Type B pancreatic cell (in vitro differentiated cells): ENCODE measurements around the gene ZNF70. TPM values are rescaled to one million over a fixed set of nuclear protein-coding genes. Genes with fewer than 3 reads are reported as not detected.

Source experiments
- DNase-seq: peaks from one replicate; pipeline ENCODE4 v3.0.0; 2021; ENCODE audit warnings: mixed read lengths; ENCODE audit not compliant: unreplicated experiment; ENCODE audit errors: extremely low spot score
- H3K27ac Mint-ChIP-seq: 2 replicates; pipeline ENCODE4 v1.8.0; 2021; ENCODE audit warnings: mild to moderate bottlenecking, mixed read lengths
- H3K27me3 Mint-ChIP-seq: 2 replicates; pipeline ENCODE4 v1.8.0; 2021; ENCODE audit warnings: mixed read lengths
- H3K36me3 Mint-ChIP-seq: 2 replicates; pipeline ENCODE4 v1.8.0; 2021; ENCODE audit warnings: mixed read lengths
- H3K4me1 Mint-ChIP-seq: one replicate; pipeline ENCODE4 v1.8.0; 2021; ENCODE audit warnings: mixed read lengths; ENCODE audit not compliant: unreplicated experiment
- H3K4me3 Mint-ChIP-seq: 2 replicates; pipeline ENCODE4 v1.8.0; 2021; ENCODE audit warnings: mild to moderate bottlenecking, mixed read lengths
- H3K9me3 Mint-ChIP-seq: 2 replicates; pipeline ENCODE4 v1.8.0; 2021; ENCODE audit warnings: mixed read lengths
- total RNA-seq: library from RNA; stranded (reverse); gene quantifications from 2 replicates; pipeline ENCODE4 v1.2.1, GENCODE V29; 2021; ENCODE audit warnings: low replicate concordance
- TF ChIP-seq, protein P1 (sequence below): fragments of 200-600 bp; sonication (generic); conservative IDR thresholded peaks from 2 replicates; pipeline ENCODE4 v1.5.0; 2021; ENCODE audit warnings: antibody characterized with exemption, mild to moderate bottlenecking

Gene ZNF70
- total RNA-seq, 1 donor from 2014 or later: 12.3 TPM

DNA sequence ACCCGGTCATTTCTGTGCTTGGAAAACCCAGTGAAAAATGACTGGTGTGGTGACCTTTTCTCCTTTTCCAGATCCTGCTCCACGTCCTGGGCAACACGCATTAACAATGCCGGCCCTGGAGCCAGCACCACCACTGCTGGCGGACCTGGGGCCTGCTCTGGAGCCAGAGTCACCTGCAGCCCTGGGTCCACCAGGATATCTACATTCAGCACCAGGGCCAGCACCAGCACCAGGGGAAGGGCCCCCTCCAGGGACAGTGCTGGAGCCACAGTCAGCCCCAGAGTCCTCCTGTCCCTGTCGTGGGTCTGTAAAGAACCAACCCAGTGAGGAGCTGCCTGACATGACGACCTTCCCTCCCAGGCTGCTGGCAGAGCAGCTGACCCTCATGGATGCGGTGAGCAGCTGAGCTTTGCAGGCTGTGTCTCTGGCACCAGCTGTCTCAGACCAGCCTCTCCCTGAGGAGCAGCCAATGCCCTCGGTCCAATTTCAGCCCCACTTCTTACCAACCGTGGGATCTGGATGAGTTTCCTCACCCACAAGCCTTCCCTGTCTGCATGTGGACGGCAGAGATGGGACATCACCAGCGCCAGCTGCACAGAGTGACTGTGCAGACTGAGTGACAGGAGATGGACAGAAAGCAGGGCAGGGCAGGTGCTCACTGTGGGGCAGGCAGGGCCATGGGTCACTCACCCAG, 58.2 kb downstream of the ZNF70 start:
- Mint-ChIP-seq H3K4me3 (no peak overlapping the region), H3K4me1 (no peaks in the 10 kb centered on the region), H3K9me3 (no peaks in the 10 kb centered on the region), H3K27me3 (no peaks in the 10 kb centered on the region), H3K27ac (no peak overlapping the region), H3K36me3 (peaks cover 22% of the 10 kb centered on the region)
- TF ChIP-seq, protein P1, sequence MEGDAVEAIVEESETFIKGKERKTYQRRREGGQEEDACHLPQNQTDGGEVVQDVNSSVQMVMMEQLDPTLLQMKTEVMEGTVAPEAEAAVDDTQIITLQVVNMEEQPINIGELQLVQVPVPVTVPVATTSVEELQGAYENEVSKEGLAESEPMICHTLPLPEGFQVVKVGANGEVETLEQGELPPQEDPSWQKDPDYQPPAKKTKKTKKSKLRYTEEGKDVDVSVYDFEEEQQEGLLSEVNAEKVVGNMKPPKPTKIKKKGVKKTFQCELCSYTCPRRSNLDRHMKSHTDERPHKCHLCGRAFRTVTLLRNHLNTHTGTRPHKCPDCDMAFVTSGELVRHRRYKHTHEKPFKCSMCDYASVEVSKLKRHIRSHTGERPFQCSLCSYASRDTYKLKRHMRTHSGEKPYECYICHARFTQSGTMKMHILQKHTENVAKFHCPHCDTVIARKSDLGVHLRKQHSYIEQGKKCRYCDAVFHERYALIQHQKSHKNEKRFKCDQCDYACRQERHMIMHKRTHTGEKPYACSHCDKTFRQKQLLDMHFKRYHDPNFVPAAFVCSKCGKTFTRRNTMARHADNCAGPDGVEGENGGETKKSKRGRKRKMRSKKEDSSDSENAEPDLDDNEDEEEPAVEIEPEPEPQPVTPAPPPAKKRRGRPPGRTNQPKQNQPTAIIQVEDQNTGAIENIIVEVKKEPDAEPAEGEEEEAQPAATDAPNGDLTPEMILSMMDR: no peak
- no peak for DNase-seq

DNA sequence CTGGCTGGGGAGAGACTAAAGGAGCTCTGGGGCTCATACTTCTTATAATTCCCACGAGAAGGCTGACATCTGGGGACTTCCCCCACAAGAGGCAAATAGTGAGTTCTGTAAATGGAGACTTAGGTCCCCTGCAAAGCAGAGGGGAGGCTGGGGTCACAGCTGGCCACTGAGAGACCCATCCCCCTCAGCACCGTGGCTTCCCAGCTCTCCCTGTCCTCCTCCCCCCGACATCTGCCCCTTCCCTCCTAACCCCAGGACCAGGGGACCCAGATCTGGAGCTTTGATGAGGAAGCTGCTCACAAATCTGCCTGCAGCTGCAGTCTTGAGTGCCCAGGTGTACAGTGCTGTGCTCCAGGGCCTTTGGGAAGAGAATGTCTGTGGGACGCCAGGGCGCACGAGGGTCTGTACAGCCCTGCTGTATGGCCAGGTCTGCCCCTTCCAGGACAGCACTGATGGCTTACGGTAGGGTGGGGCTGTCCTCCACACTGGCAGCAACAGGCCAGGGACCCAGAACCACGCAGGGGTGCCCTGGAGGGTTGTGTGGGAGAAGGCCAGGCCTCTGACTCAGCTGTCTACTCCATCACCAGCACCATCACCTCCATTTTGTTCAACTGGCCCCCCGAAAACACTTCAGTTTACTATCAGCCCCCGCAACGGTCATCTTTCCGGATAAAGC, 59.0 kb downstream of the ZNF70 start:
- no peaks in the 10 kb centered on the region for H3K9me3 Mint-ChIP-seq
- TF ChIP-seq, protein P1: no peak
- H3K4me3 Mint-ChIP-seq: no peak overlapping the region
- H3K27ac Mint-ChIP-seq: no peak overlapping the region
- DNase-seq: peak; percentile 64
- no peaks in the 10 kb centered on the region for H3K4me1 Mint-ChIP-seq
- peaks cover 22% of the 10 kb centered on the region for H3K36me3 Mint-ChIP-seq
- no peaks in the 10 kb centered on the region for H3K27me3 Mint-ChIP-seq

DNA sequence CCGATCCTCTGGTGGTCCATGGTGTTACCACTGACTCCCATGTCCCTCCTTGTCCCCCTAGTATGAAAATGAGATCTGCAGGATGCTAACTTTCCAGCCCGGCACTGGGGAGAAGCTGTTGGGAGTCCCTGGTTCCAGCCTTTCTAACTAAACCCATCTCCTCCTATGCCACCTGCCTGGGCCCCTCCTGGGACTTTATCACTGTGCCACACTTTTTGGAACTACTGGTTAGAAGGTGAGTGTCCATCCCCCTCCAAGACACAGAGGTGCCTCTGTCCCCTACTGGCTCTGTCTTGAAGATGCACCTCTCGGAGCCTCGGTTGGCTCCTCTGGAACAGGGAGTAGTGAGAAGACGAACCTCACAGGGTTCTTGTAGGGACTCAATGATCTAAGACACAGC, 60.2 kb downstream of the ZNF70 start, which contains the start of gene RGL4:
Gene RGL4 (plus strand): TSS at position 301 of the 400 bp plus-strand sequence. CDS start 1,018 bp downstream, outside the sequence.
- Mint-ChIP-seq H3K4me1 (no peaks in the 10 kb centered on the region), H3K4me3 (no peak within 1 kb of the TSS), H3K27me3 (no peaks in the 10 kb centered on the region), H3K36me3 (peaks cover 22% of the 10 kb centered on the region), H3K27ac (no peak within 1 kb of the TSS), H3K9me3 (no peaks in the 10 kb centered on the region)
- TF ChIP-seq, protein P1: no peak
- DNase-seq: no peak

DNA sequence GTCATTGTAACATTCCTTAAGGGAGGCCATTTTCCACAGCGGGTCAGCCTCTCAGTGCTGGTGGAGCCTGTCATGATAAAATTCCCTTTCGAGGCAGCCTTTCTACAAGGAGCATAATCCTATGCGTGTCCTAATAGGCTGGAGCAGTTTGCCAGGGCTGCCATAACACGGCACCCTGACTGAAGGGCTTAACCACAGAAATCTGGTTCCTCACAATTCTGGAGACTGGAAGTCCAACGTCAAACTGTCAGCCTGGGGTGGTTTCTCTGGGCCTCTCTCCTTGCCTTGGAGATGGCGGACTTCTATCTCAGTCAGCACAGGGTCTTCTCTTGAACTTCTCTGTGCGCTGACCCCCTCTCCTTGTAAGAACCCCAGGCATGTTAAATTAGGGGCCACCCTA, 61.5 kb downstream of the ZNF70 start:
- Mint-ChIP-seq H3K36me3 (peaks cover 17% of the 10 kb centered on the region), H3K27ac (no peak overlapping the region), H3K27me3 (no peaks in the 10 kb centered on the region), H3K9me3 (no peaks in the 10 kb centered on the region), H3K4me1 (no peaks in the 10 kb centered on the region), H3K4me3 (no peak overlapping the region)
- TF ChIP-seq, protein P1: no peak
- no peak for DNase-seq

Other genes starting within 250 kb of the ZNF70 start
- not detected in 2 replicates for gene IGLL1, start 170.8 kb downstream of the ZNF70 start, total RNA-seq
- gene DRICH1, start 118.8 kb downstream of the ZNF70 start, total RNA-seq: 0.43 and 1.00 TPM in 2 replicates
- not detected in 2 replicates for gene RGL4, start 60.1 kb downstream of the ZNF70 start, total RNA-seq
- gene VPREB3, start 3.3 kb upstream of the ZNF70 start, total RNA-seq: 0.92 TPM in 1 of 2 replicates, not detected in the other
- gene C22orf15, start 11.9 kb upstream of the ZNF70 start, total RNA-seq: 1.7 TPM in 1 of 2 replicates, not detected in the other
- 87.2 and 156 TPM in 2 replicates for gene CHCHD10, start 16.9 kb upstream of the ZNF70 start, total RNA-seq
- gene MMP11, start 21.7 kb upstream of the ZNF70 start, total RNA-seq: 17.8 and 31.6 TPM in 2 replicates
- gene SMARCB1, start 35.9 kb upstream of the ZNF70 start, total RNA-seq: 99.5 and 159 TPM in 2 replicates
- gene DERL3, start 87.9 kb upstream of the ZNF70 start, total RNA-seq: 2.6 and 9.5 TPM in 2 replicates
- gene SLC2A11, start 106.8 kb upstream of the ZNF70 start, total RNA-seq: 19.6 and 32.1 TPM in 2 replicates
- 436 and 570 TPM in 2 replicates for gene MIF, start 143.3 kb upstream of the ZNF70 start, total RNA-seq
- 0.50 TPM in 1 of 2 replicates, not detected in the other for gene GSTT2B, start 210.1 kb upstream of the ZNF70 start, total RNA-seq
- not detected in 2 replicates for gene DDTL, start 215.8 kb upstream of the ZNF70 start, total RNA-seq
- 104 and 131 TPM in 2 replicates for gene DDT, start 223.3 kb upstream of the ZNF70 start, total RNA-seq
- gene GSTT2, start 229.0 kb upstream of the ZNF70 start, total RNA-seq: 1.3 TPM in 1 of 2 replicates, not detected in the other